Skeletal muscle cell (primary cell): ENCODE data around the gene KCTD16.

Experiments used
- DNase-seq: peaks from one replicate; pipeline ENCODE4 v3.0.0-alpha.2; 2010; ENCODE audit warnings: low read depth
- H3K4me3 ChIP-seq: 2 replicates; pipeline ENCODE4 v1.5.1; 2011; ENCODE audit warnings: low read depth, mild to moderate bottlenecking, control low read depth, low read length, moderate library complexity

The KCTD16 gene

DNA sequence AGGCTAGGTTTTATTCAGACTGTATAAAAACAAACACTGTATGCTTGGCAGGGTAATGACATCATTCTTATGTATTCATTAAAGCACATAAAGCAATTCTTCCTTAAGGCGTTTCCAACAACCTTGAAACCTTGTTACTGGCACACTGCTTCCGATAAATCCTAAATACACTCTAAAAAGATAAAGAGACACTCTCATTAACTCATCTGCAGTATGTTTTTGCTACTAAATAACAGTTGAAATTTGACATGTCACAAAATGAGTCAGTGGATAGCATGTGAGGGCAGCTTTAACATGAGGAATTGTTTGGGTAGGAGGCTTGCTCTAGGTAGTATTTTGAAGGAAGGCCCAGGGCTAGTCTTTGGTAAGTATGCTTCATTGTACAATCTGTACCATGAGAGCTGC lies 13.9 kb upstream of the KCTD16 start:
- H3K4me3 ChIP-seq: no peak overlapping the region
- DNase-seq: peak; percentile 33

DNA sequence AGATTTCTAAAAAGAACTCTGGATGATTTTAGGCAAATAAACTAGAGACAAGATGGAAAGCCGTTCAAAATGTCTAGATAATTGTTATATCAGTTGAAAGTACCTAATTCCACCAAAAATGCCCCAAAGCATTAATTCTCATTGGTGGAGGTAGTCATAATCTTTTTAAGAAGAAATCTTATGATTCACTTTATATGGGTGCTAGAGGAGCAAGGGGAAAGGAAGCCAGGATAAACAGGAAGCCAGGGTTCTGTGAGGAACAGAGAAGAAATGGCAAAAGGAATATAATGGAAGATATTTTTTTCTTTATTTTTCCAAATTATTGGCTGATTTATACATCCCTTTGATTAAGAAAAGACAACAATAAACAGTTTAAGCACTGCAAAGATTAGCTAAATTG lies 8.0 kb upstream of the KCTD16 start:
- DNase-seq: no peak
- no peak overlapping the region for H3K4me3 ChIP-seq

DNA sequence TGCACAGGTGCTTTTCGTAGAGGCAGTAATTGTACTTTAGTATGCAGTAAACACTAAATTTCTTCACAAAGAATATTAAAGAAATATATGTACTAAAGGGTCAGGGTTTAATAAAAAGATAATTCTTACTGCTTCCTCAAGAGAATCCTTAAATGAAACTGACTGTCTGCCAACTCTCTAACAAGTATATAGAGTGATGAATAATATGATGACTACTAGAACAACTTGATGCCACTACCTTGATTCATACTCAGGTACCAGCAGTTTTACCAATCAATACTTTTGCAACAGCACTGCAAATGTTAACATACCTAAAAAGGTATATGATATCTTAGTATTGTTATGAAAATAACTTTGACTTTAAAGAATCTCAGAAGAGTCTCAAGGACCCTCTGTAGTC lies 4.0 kb upstream of the KCTD16 start:
- H3K4me3 ChIP-seq: no peak overlapping the region
- DNase-seq: no peak

DNA sequence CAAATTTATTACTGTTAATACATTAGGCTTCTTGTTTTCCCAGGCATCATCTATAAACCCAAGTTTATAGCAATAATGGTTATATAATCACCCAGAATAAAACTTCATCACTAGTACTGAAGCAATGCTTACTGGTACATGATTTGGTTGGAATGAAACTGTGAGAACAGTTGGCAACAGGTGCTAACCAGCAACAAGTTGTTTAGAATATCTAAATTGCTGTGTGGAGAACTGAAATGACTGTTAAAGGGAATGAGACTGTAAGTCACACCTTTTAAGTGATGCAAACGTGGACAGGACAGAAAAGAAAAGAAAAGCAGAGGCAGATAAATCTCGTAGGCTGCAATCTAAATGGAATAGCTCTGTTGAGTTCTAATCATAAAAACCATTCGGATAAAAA lies 2.7 kb upstream of the KCTD16 start:
- no peak overlapping the region for H3K4me3 ChIP-seq
- no peak for DNase-seq

DNA sequence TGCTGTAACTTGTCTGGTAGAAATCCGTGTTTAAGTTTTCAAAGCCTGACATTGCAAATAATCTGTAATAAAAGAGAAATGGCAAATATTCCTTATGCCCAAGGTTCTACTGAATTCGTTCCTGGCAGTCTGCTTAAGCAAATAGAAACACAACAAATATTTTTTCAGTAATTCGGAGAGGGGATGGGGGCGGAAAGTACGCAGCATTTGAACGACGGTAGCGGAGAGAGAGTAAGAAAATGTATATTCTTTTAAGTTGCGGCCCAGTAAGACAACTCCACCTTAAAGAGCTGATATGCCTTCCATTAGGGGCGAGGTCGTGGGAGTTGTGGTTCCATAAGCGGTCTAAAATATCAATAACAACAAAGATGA lies 783 bp upstream of the KCTD16 start:
- no peak for DNase-seq

DNA sequence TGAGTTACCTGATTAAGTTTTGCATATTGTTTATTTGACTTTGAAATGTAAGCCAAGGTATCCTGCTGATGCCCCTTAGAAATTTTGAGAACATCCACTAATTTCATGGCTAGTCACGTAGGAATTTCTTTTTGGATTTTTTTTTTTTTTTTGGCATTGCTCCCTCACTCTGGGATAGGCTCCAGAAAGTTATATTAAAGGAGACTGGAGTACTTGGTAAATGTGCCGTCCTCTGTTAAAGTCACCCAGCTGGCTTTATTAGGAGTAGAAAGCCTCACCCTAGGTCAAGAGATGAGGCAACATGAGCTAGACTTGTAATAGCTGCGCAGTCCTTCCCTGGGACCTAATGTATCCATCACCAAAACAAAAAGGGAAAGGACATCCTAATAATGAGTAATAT lies 3.1 kb downstream of the KCTD16 start:
- H3K4me3 ChIP-seq: no peak overlapping the region
- no peak for DNase-seq

More for the DNA sequence above, 783 bp upstream of the KCTD16 start:
- peak overlapping the region; percentile 95 for H3K4me3 ChIP-seq

DNA sequence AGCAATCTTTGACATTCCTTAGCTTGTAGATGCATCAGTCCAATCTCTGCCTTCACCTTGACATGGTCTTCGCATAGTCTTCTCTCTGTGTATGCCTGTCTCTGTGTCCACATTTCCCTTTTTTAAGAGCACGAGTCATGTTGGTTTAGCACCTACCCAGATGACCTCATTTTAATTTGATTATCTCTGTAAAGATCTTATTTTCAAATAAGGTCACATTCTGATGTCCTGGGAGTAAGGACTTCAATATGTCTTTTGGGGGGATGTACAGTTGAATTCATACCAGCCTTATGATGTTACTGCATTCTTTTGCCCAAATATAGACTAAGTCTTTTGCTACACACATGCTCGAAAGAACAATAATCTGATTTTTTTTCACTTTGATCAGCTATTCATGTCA lies 6.9 kb downstream of the KCTD16 start:
- no peak overlapping the region for H3K4me3 ChIP-seq
- DNase-seq: no peak

DNA sequence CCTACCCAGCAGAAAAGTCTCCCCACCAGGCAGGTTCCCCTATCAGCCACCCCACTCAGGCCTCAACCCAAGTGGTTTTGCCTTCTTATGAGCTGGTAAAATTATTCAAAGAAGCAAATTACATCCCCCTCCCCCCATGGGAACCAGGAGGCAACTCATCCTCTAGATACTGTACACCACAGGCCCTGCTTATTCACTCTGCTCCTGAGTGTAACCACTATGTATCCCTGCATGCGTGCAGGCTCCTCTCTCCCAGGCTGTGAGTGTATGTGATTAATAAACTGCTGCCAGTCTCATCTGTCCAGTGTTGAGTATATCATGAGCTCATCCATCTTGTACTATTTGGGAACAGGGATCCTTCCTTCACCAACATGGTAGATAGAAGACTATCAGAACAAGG lies 8.6 kb downstream of the KCTD16 start:
- no peak for DNase-seq
- H3K4me3 ChIP-seq: no peak overlapping the region

DNA sequence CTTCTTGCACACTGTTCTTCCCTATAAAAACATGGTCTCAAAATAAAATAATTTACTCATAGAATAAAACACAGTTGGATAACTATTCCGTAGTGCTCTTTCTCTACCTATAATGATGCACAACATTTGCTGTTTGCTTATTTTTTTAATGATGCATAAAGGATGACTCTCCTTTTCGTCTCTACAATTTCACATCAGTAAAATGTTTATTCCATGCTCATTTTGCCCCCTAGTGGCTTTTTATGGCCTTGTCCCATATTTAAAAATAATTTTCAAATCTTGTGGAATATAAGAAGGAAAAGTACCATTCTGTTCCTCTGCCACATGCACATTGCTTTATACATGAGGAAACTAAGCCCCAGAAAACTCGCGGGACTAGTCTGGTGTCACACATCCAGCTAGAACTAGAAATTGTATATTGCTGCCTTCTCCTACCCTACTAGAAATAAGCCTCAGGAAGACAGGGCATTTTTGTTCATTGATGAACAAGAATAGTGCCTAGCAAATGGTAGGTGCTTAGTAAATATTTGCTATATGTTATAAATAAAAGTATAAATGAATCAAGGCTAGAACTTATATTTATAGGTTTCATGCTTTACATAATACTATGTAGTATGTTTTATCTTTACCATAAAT lies 12.7 kb downstream of the KCTD16 start:
- no peak for DNase-seq

DNA sequence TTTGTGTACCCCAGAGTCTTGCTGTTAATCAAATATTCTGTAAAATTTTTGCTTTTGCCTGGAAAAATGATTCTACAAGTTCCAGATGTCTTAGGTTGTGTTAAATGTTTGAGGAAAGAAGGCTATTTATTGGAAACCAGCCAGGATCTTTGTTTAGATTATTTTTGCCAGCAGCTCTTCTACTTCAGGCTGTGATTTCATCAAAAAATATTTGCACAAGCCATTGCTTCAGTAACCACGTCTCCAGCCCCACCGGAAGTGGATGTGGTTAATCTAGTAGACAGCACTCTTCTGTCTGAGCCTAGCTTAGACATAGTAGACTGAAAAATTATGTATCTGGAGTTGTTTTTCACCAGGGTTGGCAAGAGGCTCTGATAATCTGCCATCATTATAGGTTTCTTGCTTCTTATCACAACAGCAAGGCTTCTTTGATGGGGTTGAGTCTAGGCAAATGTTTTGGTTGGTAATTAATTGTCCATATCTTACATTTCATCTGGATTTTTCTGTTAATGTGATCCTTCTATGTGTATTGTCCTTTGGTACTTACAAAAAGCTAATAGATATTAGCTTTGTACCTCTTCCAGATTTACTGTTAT lies 17.1 kb downstream of the KCTD16 start:
- no peak overlapping the region for H3K4me3 ChIP-seq
- DNase-seq: peak; percentile 92

More for the DNA sequence above, 12.7 kb downstream of the KCTD16 start:
- no peak overlapping the region for H3K4me3 ChIP-seq

DNA sequence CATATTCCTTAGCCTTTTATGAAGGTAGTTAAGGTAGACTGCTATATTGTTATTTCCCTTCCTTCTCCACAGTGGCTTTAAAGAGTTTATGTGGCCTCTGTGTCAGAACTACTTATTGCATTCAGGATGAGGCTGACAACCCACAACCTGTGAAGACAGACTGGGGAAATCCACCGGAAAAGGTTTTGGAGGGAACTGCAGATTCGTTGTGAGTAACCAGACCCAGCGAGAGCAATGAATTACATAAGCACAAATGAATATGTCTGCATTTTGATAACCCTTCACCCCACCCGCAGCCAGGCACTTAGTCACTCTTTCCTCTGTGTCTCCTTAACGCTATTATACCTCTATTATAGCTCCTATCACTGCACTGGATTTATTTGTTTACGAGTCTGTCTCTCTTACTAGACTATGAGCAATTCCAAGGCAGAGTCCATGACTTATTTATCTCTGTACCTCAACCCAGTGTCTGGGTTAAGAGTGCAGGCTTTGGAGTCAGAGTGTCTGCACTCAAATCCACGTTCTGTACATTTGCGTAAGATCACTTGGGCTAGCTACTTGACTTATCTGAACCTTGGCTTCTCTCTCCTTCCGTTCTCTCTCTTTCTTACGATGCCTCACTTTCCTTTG lies 19.2 kb downstream of the KCTD16 start:
- no peak overlapping the region for H3K4me3 ChIP-seq
- DNase-seq: no peak

DNA sequence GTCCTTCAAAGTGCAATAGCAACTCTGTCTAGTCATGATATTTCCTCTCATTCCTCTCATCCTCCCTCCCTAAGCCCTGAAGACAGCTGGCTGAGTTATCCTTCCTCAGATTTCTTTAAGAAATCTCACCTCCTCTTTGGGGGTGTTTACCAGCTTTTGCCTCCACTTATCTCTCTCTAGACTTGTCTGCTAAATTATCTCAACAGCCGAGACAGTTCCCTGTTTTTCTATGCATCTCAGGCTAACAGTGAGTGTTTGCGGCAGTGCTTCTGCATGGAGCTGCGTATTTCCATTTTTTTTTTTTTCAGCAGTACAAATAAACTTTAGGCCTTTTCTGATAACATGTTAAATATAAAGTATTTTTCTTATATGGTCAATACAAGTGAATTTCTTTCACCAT lies 20.9 kb downstream of the KCTD16 start:
- H3K4me3 ChIP-seq: no peak overlapping the region

DNA sequence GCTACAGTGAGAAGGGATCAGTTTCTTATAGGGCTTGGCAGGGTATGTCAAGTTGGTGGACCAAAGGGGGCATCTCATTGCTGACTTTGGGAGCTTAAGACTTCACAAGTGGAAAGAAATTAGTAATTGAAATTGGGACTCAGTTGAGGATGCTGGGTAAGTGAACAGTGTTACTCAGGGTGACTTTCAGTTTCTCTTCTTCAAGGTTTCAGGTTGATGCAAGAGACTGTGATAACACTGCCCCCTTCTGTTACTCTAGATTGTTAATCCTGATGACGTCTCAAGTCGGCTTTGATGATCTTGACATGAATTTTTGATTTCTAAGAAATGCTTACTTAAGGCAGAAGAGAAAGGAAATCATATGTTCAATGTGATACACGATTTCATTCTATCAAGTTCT lies 21.3 kb downstream of the KCTD16 start:
- H3K4me3 ChIP-seq: peak overlapping the region; percentile 6
- DNase-seq: no peak

More for the DNA sequence above, 20.9 kb downstream of the KCTD16 start:
- DNase-seq: no peak

DNA sequence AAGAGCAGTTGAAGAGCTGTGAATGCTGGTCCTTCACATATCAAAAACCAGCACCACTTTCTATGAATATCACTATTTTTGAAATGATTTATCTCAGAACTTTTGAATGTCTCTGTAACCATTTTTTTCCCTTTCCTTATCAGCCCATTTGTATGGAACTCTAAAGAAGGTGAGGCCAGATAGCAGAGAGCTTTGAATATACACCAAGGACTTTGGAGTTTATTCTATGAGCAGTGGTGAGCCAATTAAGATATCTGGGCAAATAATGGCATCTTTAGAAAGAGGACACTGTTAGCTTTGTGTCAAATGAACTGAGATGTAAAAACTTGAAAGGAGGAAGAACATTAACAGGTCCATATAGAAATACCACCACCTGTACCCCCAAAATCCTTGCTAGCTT lies 22.0 kb downstream of the KCTD16 start:
- no peak for DNase-seq
- H3K4me3 ChIP-seq: no peak overlapping the region

DNA sequence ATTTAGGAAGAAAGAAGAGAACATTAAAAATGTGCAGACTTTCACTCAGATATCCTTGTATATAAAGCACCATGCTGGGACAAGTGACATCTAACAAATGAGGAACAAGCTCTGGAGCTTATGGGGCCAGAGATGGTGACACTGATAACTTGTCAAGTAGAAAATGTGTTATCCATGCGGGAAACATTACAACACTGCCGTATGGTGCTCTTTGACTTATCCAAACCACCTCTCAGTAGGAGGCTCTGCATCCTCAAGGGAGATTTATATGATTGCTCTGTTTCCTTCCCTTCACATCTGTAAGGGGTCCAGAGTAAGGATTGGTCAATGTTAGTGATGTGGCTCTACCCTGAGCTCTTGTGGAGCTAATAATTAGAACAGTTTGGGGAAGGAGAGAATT lies 23.5 kb downstream of the KCTD16 start:
- no peak for DNase-seq
- H3K4me3 ChIP-seq: no peak overlapping the region

DNA sequence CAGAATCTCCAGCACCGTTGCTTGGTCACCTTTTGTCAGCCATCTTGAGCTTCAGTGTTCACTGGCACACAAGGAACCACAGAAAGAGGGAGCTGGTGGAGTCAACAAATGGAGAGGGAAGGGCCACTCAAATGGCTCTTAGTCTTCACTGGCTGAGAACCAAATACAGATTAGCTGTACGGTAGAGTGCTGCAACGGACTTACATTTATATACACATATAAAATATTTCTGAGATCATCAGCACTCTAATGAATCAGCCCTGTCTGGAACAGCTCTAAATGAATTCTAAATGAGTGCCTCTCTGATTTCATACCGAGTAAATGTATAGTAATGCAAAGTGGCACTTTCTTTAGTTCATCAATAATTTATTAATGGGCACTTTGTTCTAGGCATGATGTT lies 24.8 kb downstream of the KCTD16 start:
- no peak for DNase-seq

DNA sequence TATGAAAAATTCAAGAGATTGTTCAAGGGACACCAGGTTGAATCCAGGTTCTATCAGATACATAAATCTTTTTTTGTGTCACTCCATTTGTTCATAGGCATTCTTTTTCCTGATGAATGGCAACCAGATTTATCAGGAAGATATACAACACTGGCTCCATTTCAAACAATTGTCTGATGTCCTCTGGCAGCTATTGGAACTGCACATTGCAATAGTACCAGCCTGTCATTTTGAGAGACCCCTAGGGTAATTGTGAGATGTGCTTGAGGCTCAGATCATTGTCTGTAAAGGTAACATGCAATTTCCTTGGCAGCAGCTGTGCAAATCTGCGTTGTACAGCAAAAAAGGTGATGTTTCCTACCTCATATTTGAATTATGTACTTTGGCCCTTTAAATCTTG lies 25.9 kb downstream of the KCTD16 start:
- no peak overlapping the region for H3K4me3 ChIP-seq
- DNase-seq: no peak

More for the DNA sequence above, 24.8 kb downstream of the KCTD16 start:
- no peak overlapping the region for H3K4me3 ChIP-seq

DNA sequence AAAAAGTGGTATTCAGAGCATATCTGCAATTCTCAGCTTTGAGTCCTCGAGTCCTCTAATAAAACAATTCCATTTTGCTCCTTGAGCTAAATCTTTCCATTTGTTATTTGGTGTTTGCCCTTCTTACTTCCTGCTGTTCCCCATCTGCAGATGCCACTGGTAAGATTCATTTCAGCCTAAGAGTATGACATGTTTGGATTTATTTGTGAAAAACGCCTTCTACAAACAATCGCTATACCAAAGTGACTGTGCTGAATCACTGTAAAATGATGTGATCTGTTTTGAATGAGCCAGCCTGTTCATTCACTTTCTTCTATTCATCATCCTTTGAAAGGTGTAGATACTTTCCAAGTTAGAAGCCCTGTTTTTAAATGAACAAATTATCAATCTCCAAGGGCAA lies 27.7 kb downstream of the KCTD16 start:
- DNase-seq: no peak
- no peak overlapping the region for H3K4me3 ChIP-seq

DNA sequence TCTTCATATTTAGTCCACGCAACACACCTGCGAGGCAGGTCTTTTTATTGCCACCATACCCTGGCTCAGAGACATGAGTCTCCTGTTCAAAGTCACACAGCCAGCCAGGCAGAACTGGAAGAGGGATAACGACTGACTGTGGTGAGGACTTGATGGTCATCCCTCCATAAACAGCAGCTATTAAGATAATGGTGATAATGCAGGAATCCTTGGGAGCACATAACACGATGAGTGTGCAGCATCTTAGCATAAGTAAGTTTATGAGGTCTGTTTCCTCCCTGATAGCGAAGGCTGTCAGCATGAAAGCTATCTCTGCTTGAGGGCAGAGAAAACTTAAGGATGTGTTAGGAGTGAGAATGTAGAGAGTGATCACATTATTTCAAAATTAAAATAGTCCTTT lies 30.9 kb downstream of the KCTD16 start:
- H3K4me3 ChIP-seq: no peak overlapping the region
- DNase-seq: no peak

DNA sequence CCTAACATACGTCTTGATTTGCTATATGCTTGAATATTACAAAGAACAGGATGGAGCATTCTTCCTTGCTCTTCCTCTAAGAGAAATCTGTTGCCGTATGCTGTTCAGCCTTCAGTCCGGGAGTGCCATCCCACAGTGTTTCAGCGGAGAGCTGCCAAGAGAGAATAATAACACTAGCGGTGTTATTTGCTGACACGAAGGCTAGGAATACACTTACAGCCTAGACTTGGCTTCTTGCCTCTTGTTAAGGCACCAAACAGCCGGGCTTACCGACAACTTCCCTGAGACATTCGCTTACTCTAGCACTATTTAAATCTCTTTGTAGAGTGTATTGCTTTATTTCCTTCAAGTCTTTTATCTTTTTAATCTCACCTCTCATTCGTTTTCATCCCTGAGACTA lies 31.4 kb downstream of the KCTD16 start:
- DNase-seq: no peak
- no peak overlapping the region for H3K4me3 ChIP-seq

DNA sequence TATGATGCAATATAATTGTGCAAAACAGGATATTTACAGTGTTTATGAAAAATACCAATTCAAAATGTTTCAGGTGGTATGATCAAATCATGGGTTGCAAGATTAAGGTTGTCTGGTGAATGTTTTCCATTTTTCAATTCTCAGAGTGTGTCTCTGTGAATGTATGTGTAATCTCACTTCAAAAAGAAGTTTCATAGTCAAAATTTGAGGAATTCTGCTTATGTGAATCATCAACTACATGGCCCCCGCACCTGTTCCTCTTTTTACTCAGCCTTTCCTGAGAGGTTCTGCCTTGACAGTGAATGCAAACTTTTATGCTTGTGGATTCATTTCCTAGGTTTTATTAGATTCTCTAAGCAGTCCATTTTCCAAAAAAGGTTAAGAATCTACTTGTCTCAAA lies 32.1 kb downstream of the KCTD16 start:
- H3K4me3 ChIP-seq: no peak overlapping the region
- no peak for DNase-seq
